H1 (cell line): ENCODE measurements around the gene PAAF1.

Experiments used
- KDM1A ChIP-seq: fragments of 200-600, 300-600 bp; sonication (generic); IDR thresholded peaks from 2 replicates; pipeline ENCODE4 v1.7.1; 2016; ENCODE audit warnings: mild to moderate bottlenecking, low read length, borderline replicate concordance
- MAFK ChIP-seq: IDR thresholded peaks from 2 replicates; pipeline ENCODE4 v1.6.1; 2012; ENCODE audit warnings: low read depth, mild to moderate bottlenecking, improper control_type of control experiment, low read length
- POLR2A ChIP-seq, 2 experiments: IDR thresholded peaks; 1 replicate in 1 of 2; 2 replicates in 1 of 2; pipeline ENCODE4 v1.6.1; 2011; ENCODE audit warnings: low read depth in 2 of 2, low read length in 2 of 2, mild to moderate bottlenecking in 2 of 2; ENCODE audit errors: control extremely low read depth in 1 of 2

- TF ChIP-seq KDM1A, result no peak
- no peak for TF ChIP-seq MAFK
- TF ChIP-seq POLR2A (IDR thresholded peaks at IDR 0.05; ENCODE audit: control extremely low read depth in 1 of 2, low read depth in 2 of 2, low read length in 2 of 2), result peak in 1 of 2 experiments; percentile 8; a peak in 2 of 3 replicates
These were observed 10.2 kb upstream of the PAAF1 start for GRCh38 chr11:73866586-73866996.
